K562 (cell line): ENCODE data around the gene FKRP. TPM values are rescaled to one million over a fixed set of nuclear protein-coding genes. Genes with fewer than 3 reads are reported as not detected.

Experiments
- CHD4 ChIP-seq: fragments of 200-600 bp; sonication (generic); IDR thresholded peaks from 3 replicates; pipeline ENCODE4 v1.6.1; 2012; ENCODE audit warnings: low read depth, mild to moderate bottlenecking, mixed read lengths, low read length, inconsistent platforms; ENCODE audit not compliant: insufficient read depth, insufficient replicate concordance, poor library complexity, severe bottlenecking
- ELF1 ChIP-seq: fragments of 200-800 bp; sonication (Bioruptor generic); IDR thresholded peaks from 2 replicates; pipeline ENCODE4 v1.6.1; 2016; ENCODE audit warnings: missing genetic modification characterization, missing compliant biosample characterization
- ELK1 ChIP-seq: sonication (generic); formaldehyde crosslinking; IDR thresholded peaks from 2 replicates; pipeline ENCODE4 v1.8.1; 2022; ENCODE audit warnings: missing genetic modification reagents
- HDAC2 ChIP-seq: fragments of 450-650 bp; IDR thresholded peaks from 2 replicates; pipeline ENCODE4 v1.6.1; 2016; ENCODE audit warnings: mild to moderate bottlenecking
- JUNB ChIP-seq: fragments of 450-650 bp; formaldehyde crosslinking; conservative IDR thresholded peaks from 2 replicates; pipeline ENCODE4 v1.4.0; 2020; ENCODE audit warnings: mild to moderate bottlenecking
- PTBP1 ChIP-seq: fragments of 200-400 bp; formaldehyde crosslinking; IDR thresholded peaks from 2 replicates; pipeline ENCODE4 v1.6.1; 2017; ENCODE audit warnings: low read depth, low read length
- RBM15 ChIP-seq: fragments of 200-400 bp; formaldehyde crosslinking; IDR thresholded peaks from 2 replicates; pipeline ENCODE4 v1.6.1; 2018; ENCODE audit warnings: mild to moderate bottlenecking, low read length, moderate library complexity; ENCODE audit not compliant: insufficient read depth
- SRSF7 ChIP-seq: fragments of 200-400 bp; formaldehyde crosslinking; optimal IDR thresholded peaks from 2 replicates; pipeline ENCODE3; 2017; ENCODE audit warnings: mild to moderate bottlenecking, low read depth, low read length
- UBTF ChIP-seq, 2 experiments: IDR thresholded peaks; 2 replicates each; pipeline ENCODE4 v1.6.1; 2012; ENCODE audit warnings: improper control_type of control experiment in 2 of 2, low read depth in 2 of 2, low read length in 2 of 2, borderline replicate concordance in 1 of 2
- ZNF12 ChIP-seq: sonication (generic); formaldehyde crosslinking; IDR thresholded peaks from 2 replicates; pipeline ENCODE4 v1.4.0; 2020; ENCODE audit warnings: mild to moderate bottlenecking, missing genetic modification reagents
- ZNF133 ChIP-seq: fragments of 250-450 bp; sonication (Bioruptor Pico); IDR thresholded peaks from 2 replicates; pipeline ENCODE4 v1.4.0; 2020; ENCODE audit warnings: mild to moderate bottlenecking
- ZNF280A ChIP-seq: fragments of 450-650 bp; IDR thresholded peaks from 2 replicates; pipeline ENCODE4 v1.6.1; 2018; ENCODE audit warnings: mild to moderate bottlenecking, low read depth; ENCODE audit not compliant: partially characterized antibody
- ZNF583 ChIP-seq: fragments of 250-450 bp; sonication (Bioruptor Pico); IDR thresholded peaks from 2 replicates; pipeline ENCODE4 v1.4.0; 2020
- polyA plus RNA-seq, 8 experiments: library from polyadenylated mRNA; depleted of rRNA in 4 of 8; stranded (reverse) in 5 of 8; unstranded in 3 of 8; fragments of >200 nt; fragmentation: Nextera tagmentation in 2 of 8; fragmentation: Illumina TruSeq in 1 of 8; extraction: Ambion mirVana in 2 of 8; extraction: Trizol in 1 of 8; gene quantifications; 2 replicates each; pipeline versions ENCODE4 v1.2.1 to v1.2.3, GENCODE V29; 2011 to 2014; ENCODE audit warnings: inconsistent platforms in 1 of 8, missing spikeins in 1 of 8
- total RNA-seq, 7 experiments: library from RNA; depleted of rRNA in 6 of 7; stranded (reverse); fragments of >200 nt in 6 of 7; fragmentation: Illumina TruSeq in 2 of 7; extraction: Trizol in 2 of 7; gene quantifications; 2 replicates each; pipeline versions ENCODE4 v1.2.1 to v1.2.3, GENCODE V29; 2011 to 2021; ENCODE audit warnings: low replicate concordance in 1 of 7
- TF ChIP-seq, protein P1 (sequence below): fragments of 450-650 bp; IDR thresholded peaks from 2 replicates; pipeline ENCODE4 v1.7.0; 2016; ENCODE audit warnings: borderline replicate concordance
- TF ChIP-seq, protein P2 (sequence below): fragments of 200-800 bp; sonication (Bioruptor generic); IDR thresholded peaks from 2 replicates; pipeline ENCODE4 v1.6.1; 2016; ENCODE audit warnings: missing genetic modification characterization, missing compliant biosample characterization

FKRP gene
- total and polyA plus RNA-seq, 9 of the 15 experiments (the other 6 are each of a cell fraction or from before 2014, with no cell fraction given) = 0.68 to 16.1 (median 6.5) TPM

DNA sequence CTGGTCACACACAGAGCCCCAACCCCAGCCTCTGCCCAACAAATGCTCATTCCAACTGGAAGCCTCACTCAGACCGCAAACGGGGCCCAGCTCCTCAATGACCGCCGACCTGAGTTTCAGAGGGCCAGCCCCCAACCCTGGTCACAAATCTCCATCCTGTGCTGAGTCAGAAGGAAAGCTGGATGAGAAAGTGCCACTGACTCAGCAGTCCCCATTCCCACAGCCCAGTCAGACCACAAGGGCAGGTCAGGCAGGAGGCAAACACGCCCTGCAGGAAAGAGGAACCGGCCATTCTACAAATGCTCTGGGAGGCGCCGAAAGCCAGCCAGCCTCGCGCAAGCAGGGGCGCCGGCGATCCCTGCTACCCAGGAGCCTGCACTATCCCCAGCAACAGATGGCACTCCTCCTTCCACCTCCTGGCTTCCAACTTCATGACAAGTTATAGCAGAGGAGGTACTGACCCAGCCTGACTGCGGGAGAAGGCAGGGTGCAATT lies 14.8 kb upstream of the FKRP start (continued):
- TF ChIP-seq ELK1 (CRISPR knock-in tag) (no peak), ZNF12 (CRISPR knock-in tag) (no peak), ZNF583 (no peak), SRSF7 (no peak), ELF1 (no peak), RBM15 (no peak), HDAC2 (peak; percentile 58; the same call in 1 of the 2 replicates), PTBP1 (0 out of 2 replicates have a peak, but pooled peaks have one; percentile 41), JUNB (CRISPR knock-in tag) (no peak), CHD4 (no peak), ZNF280A (no peak), UBTF (IDR thresholded peaks at IDR 0.05; ENCODE audit: borderline replicate concordance in 1 of 2, low read depth in 2 of 2, low read length in 2 of 2) (peak in 1 of 2 experiments; percentile 88; a peak in 2 of 4 replicates), ZNF133 (CRISPR knock-in tag) (no peak)
- TF ChIP-seq, protein P1, sequence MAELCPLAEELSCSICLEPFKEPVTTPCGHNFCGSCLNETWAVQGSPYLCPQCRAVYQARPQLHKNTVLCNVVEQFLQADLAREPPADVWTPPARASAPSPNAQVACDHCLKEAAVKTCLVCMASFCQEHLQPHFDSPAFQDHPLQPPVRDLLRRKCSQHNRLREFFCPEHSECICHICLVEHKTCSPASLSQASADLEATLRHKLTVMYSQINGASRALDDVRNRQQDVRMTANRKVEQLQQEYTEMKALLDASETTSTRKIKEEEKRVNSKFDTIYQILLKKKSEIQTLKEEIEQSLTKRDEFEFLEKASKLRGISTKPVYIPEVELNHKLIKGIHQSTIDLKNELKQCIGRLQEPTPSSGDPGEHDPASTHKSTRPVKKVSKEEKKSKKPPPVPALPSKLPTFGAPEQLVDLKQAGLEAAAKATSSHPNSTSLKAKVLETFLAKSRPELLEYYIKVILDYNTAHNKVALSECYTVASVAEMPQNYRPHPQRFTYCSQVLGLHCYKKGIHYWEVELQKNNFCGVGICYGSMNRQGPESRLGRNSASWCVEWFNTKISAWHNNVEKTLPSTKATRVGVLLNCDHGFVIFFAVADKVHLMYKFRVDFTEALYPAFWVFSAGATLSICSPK = no peak
- TF ChIP-seq, protein P2, sequence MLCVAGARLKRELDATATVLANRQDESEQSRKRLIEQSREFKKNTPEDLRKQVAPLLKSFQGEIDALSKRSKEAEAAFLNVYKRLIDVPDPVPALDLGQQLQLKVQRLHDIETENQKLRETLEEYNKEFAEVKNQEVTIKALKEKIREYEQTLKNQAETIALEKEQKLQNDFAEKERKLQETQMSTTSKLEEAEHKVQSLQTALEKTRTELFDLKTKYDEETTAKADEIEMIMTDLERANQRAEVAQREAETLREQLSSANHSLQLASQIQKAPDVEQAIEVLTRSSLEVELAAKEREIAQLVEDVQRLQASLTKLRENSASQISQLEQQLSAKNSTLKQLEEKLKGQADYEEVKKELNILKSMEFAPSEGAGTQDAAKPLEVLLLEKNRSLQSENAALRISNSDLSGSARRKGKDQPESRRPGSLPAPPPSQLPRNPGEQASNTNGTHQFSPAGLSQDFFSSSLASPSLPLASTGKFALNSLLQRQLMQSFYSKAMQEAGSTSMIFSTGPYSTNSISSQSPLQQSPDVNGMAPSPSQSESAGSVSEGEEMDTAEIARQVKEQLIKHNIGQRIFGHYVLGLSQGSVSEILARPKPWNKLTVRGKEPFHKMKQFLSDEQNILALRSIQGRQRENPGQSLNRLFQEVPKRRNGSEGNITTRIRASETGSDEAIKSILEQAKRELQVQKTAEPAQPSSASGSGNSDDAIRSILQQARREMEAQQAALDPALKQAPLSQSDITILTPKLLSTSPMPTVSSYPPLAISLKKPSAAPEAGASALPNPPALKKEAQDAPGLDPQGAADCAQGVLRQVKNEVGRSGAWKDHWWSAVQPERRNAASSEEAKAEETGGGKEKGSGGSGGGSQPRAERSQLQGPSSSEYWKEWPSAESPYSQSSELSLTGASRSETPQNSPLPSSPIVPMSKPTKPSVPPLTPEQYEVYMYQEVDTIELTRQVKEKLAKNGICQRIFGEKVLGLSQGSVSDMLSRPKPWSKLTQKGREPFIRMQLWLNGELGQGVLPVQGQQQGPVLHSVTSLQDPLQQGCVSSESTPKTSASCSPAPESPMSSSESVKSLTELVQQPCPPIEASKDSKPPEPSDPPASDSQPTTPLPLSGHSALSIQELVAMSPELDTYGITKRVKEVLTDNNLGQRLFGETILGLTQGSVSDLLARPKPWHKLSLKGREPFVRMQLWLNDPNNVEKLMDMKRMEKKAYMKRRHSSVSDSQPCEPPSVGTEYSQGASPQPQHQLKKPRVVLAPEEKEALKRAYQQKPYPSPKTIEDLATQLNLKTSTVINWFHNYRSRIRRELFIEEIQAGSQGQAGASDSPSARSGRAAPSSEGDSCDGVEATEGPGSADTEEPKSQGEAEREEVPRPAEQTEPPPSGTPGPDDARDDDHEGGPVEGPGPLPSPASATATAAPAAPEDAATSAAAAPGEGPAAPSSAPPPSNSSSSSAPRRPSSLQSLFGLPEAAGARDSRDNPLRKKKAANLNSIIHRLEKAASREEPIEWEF (CRISPR knock-in tag) = no peak
